ENCODE data around the gene ZNF516.

ZNF516 gene

GRCh38 chr18:76398295-76398694 is 96.7 kb downstream of the ZNF516 start:
- DNase-seq, result no peak

- no peak for DNase-seq
Measured at GRCh38 chr18:76397631-76398030, 97.4 kb downstream of the ZNF516 start.

GRCh38 chr18:76396792-76397191 is 98.2 kb downstream of the ZNF516 start:
- no peak for DNase-seq

GRCh38 chr18:76395609-76396008 is 99.4 kb downstream of the ZNF516 start:
- DNase-seq, result no peak

GRCh38 chr18:76394780-76395476 is 100.1 kb downstream of the ZNF516 start:
- DNase-seq, result no peak

GRCh38 chr18:76392349-76392748 is 102.7 kb downstream of the ZNF516 start:
- DNase-seq, result no peak

- DNase-seq, result no peak
Measured at GRCh38 chr18:76391746-76392145, 103.3 kb downstream of the ZNF516 start.

GRCh38 chr18:76391038-76391437 is 104.0 kb downstream of the ZNF516 start:
- no peak for DNase-seq

- DNase-seq, result no peak
Measured at GRCh38 chr18:76390452-76391035, 104.5 kb downstream of the ZNF516 start.

GRCh38 chr18:76389716-76390115 is 105.3 kb downstream of the ZNF516 start:
- no peak for DNase-seq

- DNase-seq, result no peak
Measured at GRCh38 chr18:76388891-76389423, 106.1 kb downstream of the ZNF516 start.

GRCh38 chr18:76388261-76388660 is 106.8 kb downstream of the ZNF516 start:
- no peak for DNase-seq

GRCh38 chr18:76387608-76388007 is 107.4 kb downstream of the ZNF516 start:
- DNase-seq, result no peak

- no peak for DNase-seq
Measured at GRCh38 chr18:76386886-76387285, 108.2 kb downstream of the ZNF516 start.

- DNase-seq, result no peak
Measured at GRCh38 chr18:76386071-76386470, 109.0 kb downstream of the ZNF516 start.

- DNase-seq, result no peak
Measured at GRCh38 chr18:76385681-76385975, 109.4 kb downstream of the ZNF516 start.

GRCh38 chr18:76384861-76385680 is 110.0 kb downstream of the ZNF516 start:
- no peak for DNase-seq

GRCh38 chr18:76384114-76384790 is 110.8 kb downstream of the ZNF516 start:
- no peak for DNase-seq

- no peak for DNase-seq
Measured at GRCh38 chr18:76383636-76384035, 111.4 kb downstream of the ZNF516 start.

GRCh38 chr18:76382275-76382674 is 112.8 kb downstream of the ZNF516 start:
- no peak for DNase-seq

GRCh38 chr18:76380791-76381405 is 114.1 kb downstream of the ZNF516 start:
- no peak for DNase-seq

- DNase-seq, result no peak
Measured at GRCh38 chr18:76380127-76380729, 114.8 kb downstream of the ZNF516 start.
